GM10847 (cell line): ENCODE results near the gene KDM4B.

Source experiments
- POLR2A ChIP-seq: IDR thresholded peaks from 2 replicates; pipeline ENCODE4 v1.6.1; 2011; ENCODE audit not compliant: insufficient read length; ENCODE audit errors: extremely low read depth

KDM4B gene

GRCh38 chr19:5186293-5187050 lies 217.6 kb downstream of the KDM4B start:
- no peak for TF ChIP-seq POLR2A

- no peak for TF ChIP-seq POLR2A
These were observed 219.8 kb downstream of the KDM4B start for GRCh38 chr19:5188548-5189317.

- no peak for TF ChIP-seq POLR2A
These were observed 220.3 kb downstream of the KDM4B start for GRCh38 chr19:5189318-5189607.

- no peak for TF ChIP-seq POLR2A
These were observed 222.2 kb downstream of the KDM4B start for GRCh38 chr19:5191091-5191490.

GRCh38 chr19:5192568-5192967 lies 223.7 kb downstream of the KDM4B start:
- no peak for TF ChIP-seq POLR2A

- no peak for TF ChIP-seq POLR2A
These were observed 224.3 kb downstream of the KDM4B start for GRCh38 chr19:5193192-5193591.

GRCh38 chr19:5194641-5195040 lies 225.7 kb downstream of the KDM4B start:
- TF ChIP-seq POLR2A = no peak

- no peak for TF ChIP-seq POLR2A
These were observed 227.9 kb downstream of the KDM4B start for GRCh38 chr19:5196832-5197231.

- no peak for TF ChIP-seq POLR2A
These were observed 231.9 kb downstream of the KDM4B start for GRCh38 chr19:5200844-5201243.

GRCh38 chr19:5202553-5202952 lies 233.6 kb downstream of the KDM4B start:
- TF ChIP-seq POLR2A = no peak
